GM12878 (cell line): ENCODE results near the gene FAR2.

Experiments
- CTCF ChIP-seq, 3 experiments: IDR thresholded peaks in 2 of 3; conservative IDR thresholded peaks in 1 of 3; 2 replicates each; pipeline ENCODE4 v1.5.1; 2011; ENCODE audit warnings: low read depth in 3 of 3, low read length in 3 of 3, mild to moderate bottlenecking in 3 of 3, control low read depth in 2 of 3, moderate library complexity in 2 of 3, inconsistent platforms in 1 of 3, mixed read lengths in 1 of 3; ENCODE audit not compliant: control insufficient read depth in 2 of 3, insufficient read depth in 1 of 3; ENCODE audit errors: extremely low read depth in 1 of 3
- EZH2 ChIP-seq: IDR thresholded peaks from 2 replicates; pipeline ENCODE4 v1.6.1; 2012; ENCODE audit warnings: low read depth, mild to moderate bottlenecking, control low read depth, inconsistent platforms, low read length, borderline replicate concordance; ENCODE audit not compliant: control insufficient read depth
- MAX ChIP-seq: IDR thresholded peaks from 2 replicates; pipeline ENCODE4 v1.6.1; 2012; ENCODE audit warnings: low read depth, low read length, improper control_type of control experiment
- POLR2A ChIP-seq: IDR thresholded peaks from 2 replicates; pipeline ENCODE4 v1.6.1; 2011; ENCODE audit warnings: low read depth, mild to moderate bottlenecking, low read length
- SPI1 ChIP-seq: IDR thresholded peaks from 2 replicates; pipeline ENCODE4 v1.6.1; 2011; ENCODE audit warnings: low read depth, mild to moderate bottlenecking, low read length, moderate library complexity, borderline replicate concordance; ENCODE audit not compliant: insufficient read depth
- ZNF687 ChIP-seq: fragments of 450-650 bp; IDR thresholded peaks from 2 replicates; pipeline ENCODE4 v1.6.1; 2017; ENCODE audit warnings: mild to moderate bottlenecking, moderate library complexity

GRCh38 chr12:29211696-29212095 lies 62.6 kb downstream of the FAR2 start:
- TF ChIP-seq CTCF (IDR thresholded peaks at IDR 0.05 in 2 of 3, conservative IDR thresholded peaks at IDR 0.05 in 1 of 3; ENCODE audit: control insufficient read depth in 2 of 3, extremely low read depth in 1 of 3, insufficient read depth in 1 of 3, low read depth in 3 of 3, low read length in 3 of 3) = no peak
- TF ChIP-seq MAX = no peak
- no peak for TF ChIP-seq ZNF687
- TF ChIP-seq SPI1 = no peak
- TF ChIP-seq POLR2A = no peak
- no peak for TF ChIP-seq EZH2
